Muscle of leg (tissue), 11 donors: ENCODE results near the gene FAM32A. TPM values are rescaled to one million over a fixed set of nuclear protein-coding genes. Genes with fewer than 3 reads are reported as not detected.

Experiments
- DNase-seq: peaks from one replicate; pipeline ENCODE4 v3.0.0; 2013
- H3K27ac ChIP-seq: one replicate; pipeline ENCODE4 v1.5.1; 2013; ENCODE audit warnings: mild to moderate bottlenecking, low read length, control low read depth
- H3K27me3 ChIP-seq: one replicate; pipeline ENCODE4 v1.6.1; 2013; ENCODE audit warnings: low read length; ENCODE audit not compliant: control insufficient read depth, insufficient read depth
- H3K36me3 ChIP-seq: one replicate; pipeline ENCODE4 v1.6.1; 2013; ENCODE audit warnings: low read length; ENCODE audit not compliant: control insufficient read depth, insufficient read depth
- H3K4me1 ChIP-seq: one replicate; pipeline ENCODE4 v1.6.1; 2013; ENCODE audit warnings: low read length; ENCODE audit not compliant: control insufficient read depth, insufficient read depth
- H3K4me3 ChIP-seq: one replicate; pipeline ENCODE4 v1.5.1; 2013; ENCODE audit warnings: low read length, control low read depth
- H3K9me3 ChIP-seq: replicated peaks from 2 replicates; pipeline ENCODE4 v1.6.1; 2013; ENCODE audit warnings: low read depth, low read length; ENCODE audit not compliant: control insufficient read depth
- WGBS: methylation state at CpG from one replicate; pipeline ENCODE4 v1.1.5; 2013; ENCODE audit warnings: missing lambda C conversion rate; ENCODE audit not compliant: insufficient coverage; 5-methylcytosine and 5-hydroxymethylcytosine counted together
- polyA plus RNA-seq, 8 donors: library from polyadenylated mRNA; unstranded; fragments of 120-200 nt; gene quantifications; one replicate each; pipeline versions ENCODE4 v1.2.1 to v1.2.3, GENCODE V29; 2013; ENCODE audit warnings: inconsistent platforms in 1 of 8, low replicate concordance in 1 of 8; ENCODE audit not compliant: insufficient read length in 8 of 8, insufficient read depth in 1 of 8
- total RNA-seq: library from RNA; stranded (reverse); fragments of 120-200 nt; gene quantifications from one replicate; pipeline ENCODE4 v1.2.4, GENCODE V29; 2013

FAM32A gene
- total and polyA plus RNA-seq, 9 donors, result 56.6 to 89.9 (median 72.6) TPM

DNA sequence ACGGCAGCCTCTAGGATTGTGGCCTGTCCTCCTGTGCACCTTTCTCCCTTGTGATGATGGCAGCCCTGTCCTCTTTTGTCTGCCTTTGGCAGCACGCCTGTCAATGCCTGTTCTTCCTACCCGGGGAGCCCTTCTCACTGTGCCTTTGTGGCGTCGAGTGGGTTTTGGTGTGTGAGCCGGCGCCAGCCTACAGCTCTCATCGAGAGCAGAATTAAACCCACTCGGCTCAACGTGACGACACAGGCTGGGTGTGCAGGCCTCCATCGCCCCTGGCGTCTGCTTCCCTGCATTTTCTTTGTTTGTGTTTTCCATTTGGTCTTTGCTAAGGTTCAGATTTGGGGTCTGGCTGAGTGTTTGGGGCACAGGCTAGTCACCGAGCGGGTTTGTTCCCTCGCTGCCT, 46.9 kb downstream of the FAM32A start:
- 95% methylated on average over 16 of the region's 16 CpGs for WGBS
- Histone ChIP-seq H3K27me3 (no peaks in the 10 kb centered on the region), H3K9me3 (no peaks in the 10 kb centered on the region), H3K36me3 (peaks cover 82% of the 10 kb centered on the region), H3K4me3 (no peak overlapping the region), H3K4me1 (no peaks in the 10 kb centered on the region), H3K27ac (no peak overlapping the region)
- no peak for DNase-seq

DNA sequence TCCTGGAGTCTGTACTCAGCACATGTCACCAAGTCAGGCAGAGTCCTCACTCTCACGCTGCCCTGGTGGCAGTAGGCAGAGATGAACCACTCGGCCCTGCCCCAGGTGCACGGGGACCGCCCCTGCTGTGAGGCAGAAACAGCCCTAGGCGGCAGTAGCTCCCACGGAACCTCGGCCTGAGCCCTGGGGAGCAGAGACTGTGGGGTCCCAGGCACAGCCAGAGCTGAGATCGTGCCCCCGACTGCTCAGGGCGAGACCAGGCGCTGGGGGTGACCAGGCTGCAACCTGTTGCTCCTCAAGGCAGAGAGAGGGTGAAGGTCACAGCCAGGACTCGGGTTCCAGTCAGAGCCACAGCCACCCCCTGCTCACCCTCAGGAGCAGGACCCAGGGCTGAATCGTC, 47.4 kb downstream of the FAM32A start:
- peaks cover 77% of the 10 kb centered on the region for H3K36me3 ChIP-seq
- H3K9me3 ChIP-seq, result no peaks in the 10 kb centered on the region
- 91% methylated on average over 13 of the region's 13 CpGs for WGBS
- DNase-seq, result no peak
- H3K27me3 ChIP-seq, result no peaks in the 10 kb centered on the region
- no peak overlapping the region for H3K4me3 ChIP-seq
- no peaks in the 10 kb centered on the region for H3K4me1 ChIP-seq
- H3K27ac ChIP-seq, result no peak overlapping the region

DNA sequence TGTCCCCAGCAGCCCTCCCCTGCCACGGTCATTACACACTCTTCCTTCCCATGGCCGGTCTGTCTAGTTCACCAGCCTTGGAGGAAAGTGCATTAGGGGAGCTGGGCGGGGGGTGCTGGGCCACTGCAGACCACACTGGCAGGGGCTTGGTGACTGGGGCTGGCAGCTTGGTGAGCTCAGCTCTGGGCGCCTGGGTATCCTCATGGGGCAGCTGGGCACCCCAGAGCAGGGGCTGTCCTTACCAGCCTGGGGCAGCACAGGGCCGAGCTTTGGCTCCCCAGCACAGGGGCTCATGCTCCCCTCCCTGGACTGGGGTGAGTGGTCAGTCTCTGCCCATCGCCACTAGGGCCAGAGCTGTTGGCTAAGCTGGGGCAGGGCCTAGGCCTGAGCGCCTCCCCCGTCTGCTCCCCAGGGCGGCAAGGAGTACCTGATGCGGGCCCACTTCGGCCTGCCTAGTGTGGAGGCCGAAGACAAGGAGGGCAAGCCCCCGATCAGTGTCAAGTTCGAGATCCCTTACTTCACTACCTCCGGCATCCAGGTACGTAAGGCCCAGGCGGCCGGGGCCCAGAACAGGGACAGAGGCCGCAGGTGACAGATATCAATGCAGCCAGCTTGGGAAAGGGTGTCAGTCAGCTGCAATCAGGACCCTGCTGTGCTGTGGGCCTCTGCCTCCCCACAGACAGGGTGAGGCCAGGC, 48.0 kb downstream of the FAM32A start:
- no peaks in the 10 kb centered on the region for H3K9me3 ChIP-seq
- no peaks in the 10 kb centered on the region for H3K4me1 ChIP-seq
- H3K27me3 ChIP-seq, result no peaks in the 10 kb centered on the region
- no peak for DNase-seq
- H3K36me3 ChIP-seq, result peaks cover 71% of the 10 kb centered on the region
- H3K4me3 ChIP-seq, result no peak overlapping the region
- no peak overlapping the region for H3K27ac ChIP-seq
- 92% methylated on average over 16 of the region's 19 CpGs for WGBS

DNA sequence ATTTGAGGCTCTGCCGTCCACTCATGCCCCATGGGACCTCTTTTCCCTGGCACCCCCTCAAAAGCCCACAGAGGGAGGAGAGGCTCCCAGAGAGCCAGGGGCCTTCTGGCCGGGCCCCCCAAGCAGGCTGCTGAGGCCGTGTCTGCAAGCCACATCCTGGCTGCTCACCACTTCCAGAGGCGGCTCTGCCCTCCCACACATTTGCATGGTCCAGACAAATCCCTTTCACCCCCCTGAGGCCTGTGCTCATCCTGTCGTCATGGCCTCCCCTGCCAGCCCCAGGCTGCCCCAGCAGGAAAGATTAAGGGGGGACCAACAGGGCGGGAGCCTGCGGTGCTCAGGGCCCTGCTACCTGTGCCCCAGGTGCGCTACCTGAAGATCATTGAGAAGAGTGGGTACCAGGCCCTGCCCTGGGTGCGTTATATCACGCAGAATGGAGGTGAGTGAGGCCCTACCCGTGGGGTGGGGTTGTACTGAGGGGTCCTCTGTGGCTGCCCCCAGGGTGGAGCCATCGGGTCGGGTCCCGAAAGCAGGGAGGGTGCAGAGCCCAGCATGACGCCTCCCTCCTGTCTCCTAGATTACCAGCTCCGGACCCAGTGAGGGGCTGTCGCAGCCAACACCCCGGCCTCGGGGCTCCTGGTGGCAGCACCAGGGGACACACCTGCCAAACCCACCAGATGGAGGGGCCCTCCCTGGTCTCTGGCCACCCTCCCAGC, 48.8 kb downstream of the FAM32A start:
- DNase-seq, result no peak
- Histone ChIP-seq H3K27ac (no peak overlapping the region), H3K4me1 (no peaks in the 10 kb centered on the region), H3K4me3 (no peak overlapping the region), H3K27me3 (no peaks in the 10 kb centered on the region), H3K9me3 (no peaks in the 10 kb centered on the region), H3K36me3 (peaks cover 63% of the 10 kb centered on the region)
- WGBS, result 76% methylated on average over 14 of the region's 19 CpGs

DNA sequence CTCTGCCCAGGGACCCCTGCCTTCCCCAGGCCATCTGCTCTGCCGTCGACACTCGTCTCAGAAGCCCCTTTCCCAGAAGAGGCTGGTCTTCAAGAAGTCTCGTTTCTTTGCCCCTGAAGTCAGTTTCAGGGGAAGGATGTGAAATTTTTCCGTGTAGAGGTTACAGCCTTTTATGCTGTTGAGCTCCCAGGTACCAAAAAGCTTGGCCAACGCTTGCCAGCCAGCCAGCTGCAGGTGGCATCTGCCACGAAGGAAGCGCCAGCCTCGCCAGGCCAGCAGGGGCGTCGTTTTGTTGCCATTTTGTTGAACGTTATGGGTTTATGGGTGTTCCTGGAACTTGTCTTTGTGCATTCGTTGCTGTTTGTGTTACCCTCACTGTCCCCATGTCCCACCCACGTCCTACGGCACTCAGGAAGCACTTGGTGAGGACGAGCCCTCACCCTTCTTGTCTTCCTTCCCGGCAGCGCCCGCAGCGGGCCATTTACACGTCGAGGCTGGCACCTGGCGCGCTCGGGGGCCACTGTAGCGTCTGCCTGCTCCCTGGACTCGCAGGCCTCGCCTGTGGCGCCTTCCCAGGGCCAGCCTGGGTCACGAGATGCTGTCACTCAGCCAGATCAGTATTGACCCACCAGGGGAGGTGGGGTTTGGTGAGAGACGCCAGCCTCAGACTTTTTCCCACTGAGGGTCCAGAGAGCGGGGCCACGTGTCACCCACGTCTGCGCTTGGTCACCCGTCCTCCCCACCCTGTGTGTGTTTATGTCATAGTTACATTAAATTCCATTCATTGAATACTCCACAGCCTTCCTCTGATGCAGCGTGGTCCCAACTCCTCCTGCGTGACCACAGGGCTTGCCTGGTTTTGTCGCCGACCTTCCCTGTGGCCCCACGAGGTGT, 49.6 kb downstream of the FAM32A start:
- Histone ChIP-seq H3K9me3 (no peaks in the 10 kb centered on the region), H3K27me3 (no peaks in the 10 kb centered on the region), H3K36me3 (peaks cover 55% of the 10 kb centered on the region), H3K27ac (no peak overlapping the region), H3K4me3 (no peak overlapping the region), H3K4me1 (no peaks in the 10 kb centered on the region)
- no peak for DNase-seq
- WGBS, result 88% methylated on average over 17 of the region's 41 CpGs

DNA sequence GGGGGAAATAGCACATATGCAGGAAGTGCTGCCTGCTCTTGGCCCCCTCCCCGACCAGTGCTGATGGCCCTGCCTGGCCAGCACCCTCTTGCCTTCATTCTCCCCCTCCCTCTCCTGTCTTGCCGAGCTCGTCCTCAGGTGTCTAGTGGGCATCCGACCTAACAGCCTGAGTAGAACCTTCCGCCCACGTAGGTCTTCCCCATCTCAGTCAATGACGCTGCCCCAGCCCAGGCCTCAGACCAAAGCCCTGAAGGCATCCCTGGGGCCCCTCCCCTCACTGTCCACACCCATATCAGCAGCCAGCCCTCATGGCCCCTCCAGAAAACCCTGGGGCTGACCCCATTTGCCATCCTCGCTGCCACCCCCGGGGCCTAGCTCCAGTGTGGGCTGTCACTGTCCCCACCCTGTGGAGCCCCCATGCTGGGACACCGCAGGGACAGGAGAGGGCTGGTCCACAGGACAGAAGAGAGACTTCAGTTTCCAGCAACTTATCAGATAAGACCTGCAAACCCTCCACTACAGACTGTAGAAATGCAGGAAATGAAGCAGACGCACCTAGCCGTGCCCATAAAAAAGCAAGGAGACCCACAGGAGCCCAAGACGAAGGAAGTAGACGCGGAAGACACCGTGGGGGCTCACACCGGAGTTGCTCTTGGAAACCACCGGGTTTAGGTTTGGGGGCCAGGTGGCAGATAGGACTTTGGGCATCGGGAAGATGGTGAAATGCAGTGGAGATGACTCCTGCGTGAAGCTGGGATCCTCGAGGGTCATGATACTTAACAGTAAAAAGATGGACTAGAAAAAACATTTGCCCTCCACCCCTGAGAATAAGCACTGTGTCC, 50.8 kb downstream of the FAM32A start:
- Histone ChIP-seq H3K27ac (no peak overlapping the region), H3K4me1 (no peaks in the 10 kb centered on the region), H3K9me3 (no peaks in the 10 kb centered on the region), H3K27me3 (no peaks in the 10 kb centered on the region), H3K36me3 (peaks cover 50% of the 10 kb centered on the region), H3K4me3 (no peak overlapping the region)
- no peak for DNase-seq
- 88% methylated on average over 15 of the region's 21 CpGs for WGBS

Other genes starting within 250 kb of the FAM32A start
- gene OR10H4, start 236.4 kb upstream of the FAM32A start, total RNA-seq, result not detected
- not detected for gene OR10H4, start 236.4 kb upstream of the FAM32A start, polyA plus RNA-seq
- gene TPM4, start 108.9 kb upstream of the FAM32A start, total RNA-seq, result 211 TPM
- 100 to 1,000 TPM; 181 to 338 (median 218) TPM for gene TPM4, start 108.9 kb upstream of the FAM32A start, polyA plus RNA-seq
- gene RAB8A, start 73.5 kb upstream of the FAM32A start, total RNA-seq, result 17.5 TPM
- 10 to 100 TPM; 31.9 to 59.1 (median 42.5) TPM for gene RAB8A, start 73.5 kb upstream of the FAM32A start, polyA plus RNA-seq
- gene HSH2D, start 41.7 kb upstream of the FAM32A start, total RNA-seq, result 0.13 TPM
- under 1 TPM; 0.21 to 0.78 (median 0.38) TPM for gene HSH2D, start 41.7 kb upstream of the FAM32A start, polyA plus RNA-seq
- gene CIB3, start 11.9 kb upstream of the FAM32A start, total RNA-seq, result not detected
- under 1 TPM in 2 of 8 donors, not detected in 6; 0.23 to 0.41 TPM for gene CIB3, start 11.9 kb upstream of the FAM32A start, polyA plus RNA-seq
- gene AP1M1, start 12.5 kb downstream of the FAM32A start, total RNA-seq, result 33.2 TPM
- gene AP1M1, start 12.5 kb downstream of the FAM32A start, polyA plus RNA-seq, result 10 to 100 TPM; 38.9 to 56.0 (median 50.0) TPM
- gene KLF2, start 139.4 kb downstream of the FAM32A start, total RNA-seq, result 15.3 TPM
- 10 to 100 TPM; 62.6 to 99.1 (median 81.1) TPM for gene KLF2, start 139.4 kb downstream of the FAM32A start, polyA plus RNA-seq